Activated CD8-positive, alpha-beta memory T cell treated with anti-CD3 and anti-CD28 coated beads for 4 hours (primary cell): Measurements from ENCODE around the gene EGLN3.

ENCODE experiments used
- DNase-seq, 2 donors: peaks; one replicate each; pipeline ENCODE4 v3.0.0-alpha.2; 2020; ENCODE audit warnings: low read depth in 2 of 2

Gene EGLN3

DNA sequence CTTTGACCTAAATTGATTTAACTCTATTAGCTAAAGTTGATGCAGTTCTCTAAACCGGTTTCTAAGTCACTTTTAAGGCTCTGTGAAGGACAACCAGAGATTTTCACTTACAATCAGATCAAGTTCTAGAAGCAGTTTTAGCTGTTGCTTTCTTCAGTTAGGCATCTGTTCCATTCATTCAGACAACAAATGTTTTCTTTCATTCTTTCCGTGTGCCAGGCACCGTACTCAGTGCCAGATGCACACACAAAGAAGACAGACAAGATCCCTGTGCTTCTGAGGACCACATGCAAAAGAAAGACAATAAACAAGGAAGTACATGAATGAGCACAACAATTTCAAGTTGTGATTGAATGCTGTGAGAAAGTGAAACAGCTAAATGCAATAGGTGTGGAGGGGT, 11.1 kb upstream of the EGLN3 start:
- DNase-seq: no peak

DNA sequence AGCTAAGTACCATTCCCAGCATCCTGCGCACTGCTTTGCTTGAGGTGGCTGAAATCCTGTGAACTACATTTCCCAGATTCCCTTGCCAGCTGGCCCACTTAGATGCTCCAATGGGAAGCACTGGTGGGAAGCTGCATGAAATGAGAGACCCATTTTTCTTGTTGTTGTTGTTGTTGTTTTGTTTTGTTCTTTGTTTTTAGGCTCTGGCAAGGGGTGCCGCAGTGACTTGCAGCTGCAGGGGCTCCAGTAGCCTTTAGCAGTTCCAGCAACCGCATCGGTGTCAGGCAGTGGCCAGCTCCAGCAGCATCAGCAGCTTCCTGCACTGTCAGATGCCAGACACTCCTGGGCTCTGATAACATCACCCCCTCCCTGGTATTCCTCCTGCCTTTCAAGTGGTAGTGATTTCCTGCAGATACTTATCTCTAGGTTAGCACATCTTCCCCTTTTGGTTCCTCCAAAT, 8.8 kb upstream of the EGLN3 start:
- DNase-seq: no peak

DNA sequence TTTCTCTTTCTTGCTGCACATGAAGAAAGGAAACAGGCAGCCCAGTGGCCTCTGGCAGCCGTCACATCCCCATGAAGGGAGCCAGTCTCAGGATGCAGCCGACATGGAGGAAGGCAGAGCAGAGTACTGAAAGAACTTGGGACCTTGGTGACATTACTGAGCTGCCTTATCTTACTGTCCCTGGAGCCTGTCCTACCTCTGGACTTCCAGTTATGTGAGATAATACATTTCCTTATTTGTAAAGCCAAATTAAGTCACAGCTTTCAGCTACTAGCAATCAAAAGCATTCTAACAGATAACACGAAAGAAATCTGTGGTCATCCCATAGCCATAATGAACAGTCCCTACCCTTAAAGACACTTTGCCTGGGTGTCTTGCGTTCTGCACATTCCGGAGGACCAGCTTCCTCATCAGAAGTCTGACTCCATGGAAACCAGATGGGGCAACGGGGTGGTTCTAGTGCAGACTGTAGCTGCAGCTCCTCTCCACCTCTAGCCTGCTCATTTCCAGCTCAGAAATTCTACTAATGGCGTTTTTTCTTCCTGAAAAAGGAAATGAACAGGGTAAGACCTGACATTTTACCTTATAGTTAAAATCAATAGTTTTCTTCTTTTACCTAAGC, 7.8 kb upstream of the EGLN3 start:
- DNase-seq: no peak

DNA sequence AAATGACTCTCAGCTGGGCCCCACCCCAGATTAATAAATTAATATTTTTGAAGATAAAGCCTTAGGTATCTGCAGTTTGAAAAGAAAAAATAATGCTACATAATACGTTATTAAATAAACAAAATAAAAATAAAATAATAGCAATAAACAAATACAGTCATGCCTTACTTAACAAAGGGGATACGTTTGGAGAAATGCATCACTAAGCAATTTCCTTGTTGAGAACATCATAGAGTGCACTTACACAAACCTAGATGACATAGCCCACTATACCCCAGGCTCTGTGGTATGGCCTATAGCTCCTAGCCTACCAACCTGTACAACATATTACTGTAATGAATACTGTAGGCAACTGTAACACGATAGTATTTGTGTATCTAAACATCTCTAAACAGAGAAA, 7.1 kb upstream of the EGLN3 start:
- no peak for DNase-seq

DNA sequence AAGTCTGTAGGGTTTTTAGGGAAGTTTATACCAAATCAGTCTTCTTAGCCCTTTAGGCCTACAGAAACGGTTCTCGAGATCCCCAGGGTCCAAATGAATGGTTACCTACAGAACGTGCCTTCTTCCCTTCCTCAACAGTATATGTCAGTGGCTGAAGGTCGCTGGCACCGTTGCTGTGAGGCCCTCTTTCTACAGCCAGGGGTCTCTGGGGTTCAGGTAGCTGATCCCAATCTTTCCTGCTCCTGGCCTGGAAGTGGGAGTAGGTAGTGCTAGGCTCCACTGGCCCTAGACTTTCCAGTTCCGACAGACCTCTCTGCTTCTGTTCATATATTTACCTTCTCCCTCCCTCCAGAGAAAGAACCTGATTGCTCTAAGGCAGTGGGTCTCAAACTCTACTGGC, 6.4 kb upstream of the EGLN3 start:
- no peak for DNase-seq

DNA sequence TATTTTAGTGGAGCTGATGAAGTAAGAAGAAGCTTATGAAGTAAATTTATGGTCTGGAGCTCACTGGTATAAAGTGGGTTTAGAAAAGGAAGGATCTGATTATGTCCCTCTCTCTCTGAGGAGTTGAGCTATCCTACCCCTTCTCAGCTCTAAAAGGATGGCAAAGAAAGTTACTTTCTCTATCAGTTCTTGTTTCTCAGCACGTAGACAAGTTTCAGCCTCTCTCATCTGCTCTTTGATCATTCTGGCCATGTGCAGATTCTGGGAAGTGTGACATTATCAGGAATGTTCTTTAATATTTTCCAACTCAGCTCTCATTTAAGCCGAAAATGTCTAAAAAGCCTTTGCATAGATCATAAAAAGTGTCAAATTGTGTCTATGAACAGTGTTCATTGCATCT, 5.8 kb upstream of the EGLN3 start:
- DNase-seq: no peak

DNA sequence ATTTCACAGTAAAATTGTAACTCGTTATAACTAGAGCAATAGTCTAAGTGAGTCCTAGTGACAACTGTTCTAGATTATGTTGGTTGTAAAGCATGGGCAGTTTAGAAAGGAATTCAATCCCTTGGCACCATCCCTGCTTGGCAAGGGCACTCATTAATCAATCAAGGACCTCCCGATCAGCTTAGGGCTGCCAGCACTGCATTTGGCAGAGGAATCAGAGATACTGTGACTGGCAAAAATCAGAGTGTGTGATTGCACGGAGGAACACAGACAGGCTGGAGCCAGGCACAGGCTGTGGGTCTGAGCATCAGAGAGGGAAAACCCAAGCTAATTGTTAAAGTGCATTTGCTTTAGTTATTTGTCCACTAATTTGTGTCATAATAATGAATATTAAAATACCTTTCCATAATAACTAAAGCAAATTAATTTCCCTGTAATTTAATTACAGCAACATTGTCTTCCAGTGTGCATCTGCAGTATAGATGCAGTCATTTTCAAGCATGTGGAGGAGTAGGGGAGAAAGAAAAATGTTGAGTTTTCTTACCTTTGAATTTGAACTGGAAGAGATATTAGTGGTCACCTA, 3.2 kb upstream of the EGLN3 start:
- DNase-seq: no peak

DNA sequence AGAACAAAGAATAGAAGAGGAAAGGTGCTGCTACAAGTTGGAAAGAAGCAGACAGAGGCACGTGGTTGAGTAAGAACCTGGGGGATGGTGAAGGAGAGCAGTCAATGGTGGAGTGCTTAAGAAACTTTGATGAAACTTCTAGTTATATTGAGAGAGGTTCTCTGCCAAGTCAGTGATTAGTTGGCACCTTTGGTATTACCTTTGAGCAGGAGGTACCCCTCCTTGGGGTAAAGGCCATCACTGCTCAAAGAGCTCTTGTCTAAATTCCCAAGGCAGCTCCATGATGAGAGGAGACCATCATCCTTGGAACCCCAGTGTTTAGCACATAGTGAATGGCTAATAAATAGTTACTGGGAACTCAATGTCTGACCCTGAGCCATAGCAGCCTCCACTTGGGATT, 1.7 kb upstream of the EGLN3 start:
- no peak for DNase-seq

DNA sequence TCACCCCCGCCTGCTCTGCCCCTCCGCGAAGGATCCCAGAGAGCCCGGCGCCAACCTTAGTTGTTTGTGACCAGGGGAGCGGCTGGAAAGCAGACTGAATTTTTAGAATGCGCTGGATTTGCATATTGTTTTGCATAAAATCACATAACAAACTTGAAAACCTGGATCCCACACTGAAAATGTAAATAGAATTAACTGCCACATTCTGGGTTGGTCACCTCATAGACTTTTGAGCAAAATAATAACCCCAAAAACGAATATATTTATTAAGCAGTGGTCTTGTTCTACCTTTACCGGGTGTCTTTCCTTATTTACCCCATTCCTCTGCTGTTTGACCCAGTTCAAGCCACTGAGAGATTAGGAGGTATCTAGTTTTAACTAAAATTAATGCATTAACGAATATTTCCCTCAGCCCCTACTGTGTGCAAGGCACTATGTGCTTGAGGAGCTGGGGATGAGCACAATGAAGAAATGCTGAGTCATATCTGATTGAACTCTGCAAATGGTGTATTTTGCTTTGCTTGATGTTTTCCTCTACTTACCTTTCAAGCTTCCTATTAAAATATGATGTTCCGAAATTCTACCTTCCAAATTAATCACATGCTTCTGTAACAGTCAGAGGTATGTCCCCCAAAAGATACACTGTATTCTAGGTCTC, 438 bp upstream of the EGLN3 start:
- DNase-seq: no peak

DNA sequence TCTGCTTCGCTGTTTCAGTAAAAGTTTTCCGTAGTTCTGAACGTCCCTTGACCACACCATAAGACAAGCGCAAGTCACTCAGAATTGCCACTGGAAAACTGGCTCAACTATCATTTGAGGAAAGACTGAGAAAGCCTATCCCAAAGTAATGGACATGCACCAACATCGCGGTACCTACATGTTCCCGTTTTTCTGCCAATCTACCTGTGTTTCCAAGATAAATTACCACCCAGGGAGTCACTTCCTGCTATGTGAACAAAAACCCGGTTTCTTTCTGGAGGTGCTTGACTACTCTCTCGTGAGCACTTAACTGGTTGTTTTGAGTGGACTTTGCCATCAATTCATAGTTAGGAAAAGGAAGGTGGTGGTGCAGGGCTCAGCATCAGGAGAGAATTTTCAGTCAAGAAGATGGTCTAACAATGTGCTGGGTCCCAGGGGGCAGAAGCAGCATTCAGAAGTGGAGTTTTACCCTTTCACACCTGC, 1.4 kb downstream of the EGLN3 start:
- DNase-seq: no peak

DNA sequence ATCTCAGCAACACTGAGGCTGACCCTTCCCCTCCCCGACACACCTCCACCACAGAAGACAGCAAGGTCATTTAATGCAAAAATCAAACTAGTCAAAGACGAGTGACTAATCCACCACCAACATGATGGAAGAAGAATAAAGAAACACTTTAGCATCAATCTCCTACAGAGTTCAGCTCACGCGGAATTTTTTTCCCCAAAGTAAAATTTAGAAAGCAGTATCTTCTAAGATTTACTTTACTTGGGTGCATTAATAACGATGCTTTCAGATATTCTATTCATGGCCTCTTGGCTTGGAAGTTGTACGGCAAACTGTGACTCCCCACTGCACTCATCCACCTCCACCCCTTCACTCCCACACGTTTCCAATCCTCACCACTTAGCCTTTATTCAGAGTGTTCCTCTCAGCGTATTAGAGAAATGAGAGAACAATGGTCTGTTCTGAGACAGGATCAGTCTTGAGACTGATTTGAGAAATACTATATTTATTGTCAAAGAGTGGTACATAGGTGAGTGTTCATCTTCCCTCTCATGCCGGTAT, 1.9 kb downstream of the EGLN3 start:
- no peak for DNase-seq

DNA sequence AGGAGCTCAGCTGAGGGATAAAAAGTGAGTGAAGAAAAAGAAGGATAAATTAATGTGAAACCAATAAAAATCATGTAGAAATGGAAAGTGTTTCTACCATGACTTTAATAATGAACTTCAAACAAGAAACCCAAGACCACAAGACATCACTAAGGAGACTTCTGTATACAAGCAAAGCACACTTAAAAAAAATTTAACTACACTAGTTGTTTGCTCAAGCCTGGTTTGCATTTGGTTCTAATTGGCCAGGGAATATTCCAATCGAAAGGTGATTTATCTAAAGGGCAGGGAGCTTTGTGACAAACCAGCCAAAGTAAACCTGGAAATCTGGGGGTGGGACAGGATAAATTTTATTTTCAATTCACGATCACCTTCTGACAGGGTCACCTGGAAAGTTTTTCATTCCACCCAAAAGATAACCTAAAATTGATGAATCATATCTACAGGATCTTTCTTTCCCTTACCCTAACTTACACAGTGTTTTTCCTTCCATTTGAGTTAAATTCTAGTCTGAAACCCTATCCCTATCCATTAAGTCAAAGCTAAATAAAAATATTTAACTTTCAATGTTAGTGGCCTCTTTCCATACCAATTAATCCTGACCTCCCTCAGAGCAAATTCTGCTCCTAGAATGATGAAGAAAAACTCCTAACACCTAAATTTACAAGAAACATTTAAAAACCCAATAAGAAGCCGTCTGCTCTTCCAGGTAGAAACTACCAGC, 2.6 kb downstream of the EGLN3 start:
- no peak for DNase-seq

DNA sequence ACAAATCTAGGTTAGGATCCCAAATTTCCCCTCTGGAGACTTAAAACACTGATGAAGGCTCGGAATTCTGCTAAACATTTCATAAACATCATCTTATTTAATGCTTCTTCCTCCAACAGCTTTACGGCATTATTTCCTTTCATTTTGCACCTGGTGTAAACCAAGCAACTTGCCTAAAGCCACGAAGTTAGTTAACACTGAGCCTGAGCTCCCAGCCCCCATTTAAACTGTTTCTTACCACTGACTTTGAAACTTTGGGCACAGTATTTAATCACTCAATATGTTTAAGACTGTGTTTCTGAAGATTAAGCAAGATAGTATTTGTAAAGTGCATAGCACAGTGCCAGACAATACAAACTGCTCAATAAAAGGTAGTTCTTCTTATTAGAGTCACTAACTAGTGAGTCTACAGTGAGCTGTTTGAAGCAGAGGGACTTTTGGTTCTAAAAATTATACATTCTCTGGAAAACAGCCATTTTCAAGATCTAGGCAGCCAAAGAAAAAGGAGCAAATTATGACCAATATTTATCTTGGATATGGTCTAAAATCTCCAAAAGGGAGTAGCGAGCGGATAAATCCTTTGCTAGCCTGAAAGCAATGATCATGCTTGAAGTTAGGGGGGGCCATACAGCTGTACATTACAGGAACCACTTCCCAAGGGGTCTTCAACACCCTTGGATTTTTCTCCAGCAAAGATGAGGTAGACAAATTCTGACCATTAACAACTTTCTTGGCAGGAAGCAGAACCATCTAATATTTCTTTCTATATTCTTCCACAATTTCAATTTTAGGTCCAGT, 4.0 kb downstream of the EGLN3 start:
- no peak for DNase-seq

DNA sequence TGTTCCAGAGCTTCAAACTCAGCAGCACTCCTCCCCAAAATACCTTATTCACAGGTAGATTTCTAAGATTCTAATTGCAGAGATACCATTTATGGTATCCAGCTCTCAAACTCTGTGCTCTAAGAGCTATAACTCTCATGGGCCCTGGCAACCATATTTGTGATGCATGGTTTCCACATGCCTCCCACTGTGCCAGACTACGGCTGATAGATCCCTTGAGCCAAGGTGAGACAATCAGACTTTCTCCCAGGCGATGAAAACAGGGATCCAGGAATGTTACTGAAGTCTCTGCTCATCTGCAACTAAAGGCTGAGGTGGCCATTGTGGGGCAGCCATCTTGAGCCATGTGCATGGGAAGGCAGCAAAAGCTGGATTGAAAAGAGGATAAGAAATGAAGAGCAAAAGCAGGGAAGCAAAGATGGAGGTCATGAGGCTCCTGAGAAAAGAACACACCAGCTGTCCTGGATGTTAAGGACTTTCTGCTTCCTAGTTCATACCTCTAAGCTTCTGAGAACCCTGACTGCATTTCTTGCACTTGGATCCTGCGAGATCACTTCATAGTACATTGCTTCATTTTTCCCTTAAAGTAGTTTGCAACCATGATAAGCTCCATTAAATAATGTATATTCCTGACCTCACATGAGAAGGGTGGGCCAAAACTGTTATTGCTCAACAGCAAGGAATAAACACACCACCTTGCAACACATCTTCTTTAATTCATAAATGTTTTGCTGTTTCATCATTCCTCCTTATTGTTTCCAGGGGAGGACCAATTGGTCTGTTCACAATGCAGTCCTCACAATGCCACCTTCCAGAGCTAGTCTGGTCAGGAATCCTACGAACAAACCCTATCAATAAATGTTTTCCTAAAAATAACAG, 5.4 kb downstream of the EGLN3 start:
- DNase-seq: no peak

DNA sequence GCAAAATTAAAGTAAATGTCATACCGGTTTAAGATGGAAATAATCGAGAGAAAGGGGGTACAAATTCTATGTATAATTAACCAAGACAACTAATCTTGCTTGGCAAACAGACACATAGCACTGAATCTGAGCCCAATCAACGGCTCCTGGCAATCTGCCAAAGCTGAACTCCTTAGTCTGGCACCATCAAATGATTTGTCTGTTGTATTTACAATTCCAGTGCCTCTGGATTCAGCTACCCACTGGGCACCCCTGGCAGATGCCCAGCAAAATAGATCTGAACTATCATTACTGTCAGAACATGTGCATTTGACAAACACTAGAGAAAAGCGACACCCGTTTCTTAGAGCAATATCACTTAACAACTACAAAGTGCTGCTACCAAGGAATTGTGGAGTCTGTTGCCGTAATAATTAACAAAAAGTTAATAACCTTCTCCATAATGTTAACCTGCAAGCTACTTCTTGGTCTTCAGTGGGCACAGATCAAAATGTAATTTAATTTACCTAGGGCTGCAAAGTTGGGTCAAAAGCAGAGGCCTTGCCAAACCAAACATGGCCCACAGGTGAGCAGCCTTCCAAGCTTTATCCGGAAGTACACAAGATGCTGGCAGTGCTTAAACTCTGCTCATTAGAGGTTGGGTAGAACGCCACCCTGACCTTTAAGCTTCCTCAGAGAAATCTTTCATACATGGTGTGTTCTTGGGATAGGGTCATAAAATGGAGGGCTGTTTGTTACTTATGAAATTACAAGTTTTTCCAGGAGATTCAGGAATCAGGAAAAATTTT, 7.6 kb downstream of the EGLN3 start:
- DNase-seq: no peak

DNA sequence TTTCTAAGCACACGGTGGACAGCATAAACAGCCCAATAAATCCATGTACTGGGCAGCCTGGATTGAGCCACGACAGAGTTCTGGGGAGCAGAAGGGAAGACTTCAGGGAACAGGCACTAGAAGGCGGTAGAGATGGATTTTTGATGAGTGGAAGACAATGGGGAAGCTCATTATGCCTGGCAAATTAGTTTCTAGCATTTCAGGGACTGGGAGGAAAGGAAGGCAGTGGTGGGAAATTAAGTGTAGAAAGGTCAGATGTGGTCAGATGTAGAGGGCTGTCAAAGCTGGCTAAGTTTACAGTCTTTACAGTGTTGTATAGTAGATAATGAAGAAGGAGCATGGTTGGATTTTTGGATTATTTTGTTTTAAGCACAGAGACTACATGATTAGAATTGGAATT, 9.2 kb downstream of the EGLN3 start:
- no peak for DNase-seq

DNA sequence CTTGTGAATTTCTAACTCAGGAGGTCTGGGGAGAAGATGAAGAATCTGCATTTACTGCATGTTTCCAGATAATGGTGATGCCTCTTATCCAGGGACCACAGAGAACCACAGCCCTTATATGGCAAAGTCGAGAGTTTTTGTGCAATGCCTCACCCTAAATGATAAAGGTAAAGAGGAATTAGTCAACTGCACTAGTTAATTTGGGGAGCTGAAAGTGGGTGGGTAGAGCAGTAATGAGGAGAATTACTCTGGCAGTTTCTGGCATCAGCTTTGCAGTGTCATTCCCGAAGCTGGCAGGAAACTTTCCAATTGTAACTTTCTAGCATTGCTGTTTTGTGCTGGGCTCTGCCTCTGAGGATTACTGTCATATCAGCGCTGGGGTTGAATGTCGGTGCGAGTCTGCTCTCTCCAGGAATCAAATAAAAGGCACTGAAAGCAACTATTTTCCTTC, 10.3 kb downstream of the EGLN3 start:
- DNase-seq: no peak

DNA sequence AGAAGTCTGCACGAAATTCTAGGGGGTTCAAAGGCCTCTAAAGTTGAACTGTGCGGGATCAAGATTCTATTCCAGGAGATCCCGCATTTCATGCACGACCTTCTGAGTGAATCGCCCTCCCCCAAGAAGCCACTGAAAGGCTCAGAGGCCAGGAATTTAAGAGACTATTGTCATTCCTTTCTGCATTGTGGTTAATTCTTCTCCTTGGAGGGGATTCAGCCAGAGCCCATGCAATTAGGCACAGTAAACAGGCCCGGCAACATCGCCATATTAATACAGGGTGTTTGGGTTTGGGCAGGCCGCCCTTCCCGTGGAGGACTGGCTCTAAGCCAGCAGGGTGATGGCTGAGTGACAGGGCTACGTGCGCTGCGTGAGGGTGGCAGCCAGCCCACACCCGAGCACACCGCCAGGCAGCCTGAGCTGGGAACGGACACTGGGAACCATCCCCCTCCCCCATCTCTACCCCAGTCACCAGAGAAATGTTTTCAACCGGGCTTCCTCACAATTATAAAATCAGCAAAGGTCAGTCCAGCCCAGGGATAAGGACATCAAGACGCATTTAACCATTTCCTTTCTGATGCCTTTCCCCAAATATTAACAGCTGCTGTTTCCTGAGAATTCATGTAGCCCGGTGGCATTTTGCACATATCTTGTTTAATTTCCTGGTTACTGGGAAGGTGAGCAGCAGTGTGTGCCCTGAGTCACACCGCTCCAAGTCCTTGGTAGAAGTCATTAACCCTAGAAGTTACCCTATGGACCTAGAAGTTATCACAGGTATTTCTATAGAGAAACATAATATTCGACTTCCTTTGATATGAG, 12.5 kb downstream of the EGLN3 start:
- DNase-seq: no peak

DNA sequence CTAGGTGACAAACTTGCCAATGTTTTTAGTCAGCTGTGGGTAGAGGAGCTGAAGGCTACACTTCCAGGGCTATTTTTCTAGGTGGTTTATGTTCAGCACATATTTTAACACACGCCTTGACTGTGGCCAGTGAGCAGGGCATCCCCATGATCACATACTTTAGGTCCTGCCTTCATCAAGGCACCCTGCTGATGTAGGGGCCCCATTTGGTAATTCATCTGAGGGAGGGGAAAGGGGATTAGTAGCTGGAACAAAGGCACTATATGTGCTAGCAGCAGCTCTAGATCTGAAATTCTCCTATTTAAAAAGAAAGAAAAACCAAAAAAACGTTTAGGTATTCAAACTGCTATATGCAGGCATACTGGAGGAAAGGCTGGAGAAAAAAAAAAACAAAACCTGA, 14.5 kb downstream of the EGLN3 start:
- DNase-seq: no peak
